DMS53 treated with DMSO at 0.1 percent for 48 hours (cell line): ENCODE measurements around the gene GLE1.

Experiments used
- DNase-seq: peaks from one replicate; lab custom pipeline; 2025; ENCODE audit not compliant: unreplicated experiment; lab: John Stamatoyannopoulos, UW

GLE1 gene, protein sequence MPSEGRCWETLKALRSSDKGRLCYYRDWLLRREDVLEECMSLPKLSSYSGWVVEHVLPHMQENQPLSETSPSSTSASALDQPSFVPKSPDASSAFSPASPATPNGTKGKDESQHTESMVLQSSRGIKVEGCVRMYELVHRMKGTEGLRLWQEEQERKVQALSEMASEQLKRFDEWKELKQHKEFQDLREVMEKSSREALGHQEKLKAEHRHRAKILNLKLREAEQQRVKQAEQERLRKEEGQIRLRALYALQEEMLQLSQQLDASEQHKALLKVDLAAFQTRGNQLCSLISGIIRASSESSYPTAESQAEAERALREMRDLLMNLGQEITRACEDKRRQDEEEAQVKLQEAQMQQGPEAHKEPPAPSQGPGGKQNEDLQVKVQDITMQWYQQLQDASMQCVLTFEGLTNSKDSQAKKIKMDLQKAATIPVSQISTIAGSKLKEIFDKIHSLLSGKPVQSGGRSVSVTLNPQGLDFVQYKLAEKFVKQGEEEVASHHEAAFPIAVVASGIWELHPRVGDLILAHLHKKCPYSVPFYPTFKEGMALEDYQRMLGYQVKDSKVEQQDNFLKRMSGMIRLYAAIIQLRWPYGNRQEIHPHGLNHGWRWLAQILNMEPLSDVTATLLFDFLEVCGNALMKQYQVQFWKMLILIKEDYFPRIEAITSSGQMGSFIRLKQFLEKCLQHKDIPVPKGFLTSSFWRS

DNA sequence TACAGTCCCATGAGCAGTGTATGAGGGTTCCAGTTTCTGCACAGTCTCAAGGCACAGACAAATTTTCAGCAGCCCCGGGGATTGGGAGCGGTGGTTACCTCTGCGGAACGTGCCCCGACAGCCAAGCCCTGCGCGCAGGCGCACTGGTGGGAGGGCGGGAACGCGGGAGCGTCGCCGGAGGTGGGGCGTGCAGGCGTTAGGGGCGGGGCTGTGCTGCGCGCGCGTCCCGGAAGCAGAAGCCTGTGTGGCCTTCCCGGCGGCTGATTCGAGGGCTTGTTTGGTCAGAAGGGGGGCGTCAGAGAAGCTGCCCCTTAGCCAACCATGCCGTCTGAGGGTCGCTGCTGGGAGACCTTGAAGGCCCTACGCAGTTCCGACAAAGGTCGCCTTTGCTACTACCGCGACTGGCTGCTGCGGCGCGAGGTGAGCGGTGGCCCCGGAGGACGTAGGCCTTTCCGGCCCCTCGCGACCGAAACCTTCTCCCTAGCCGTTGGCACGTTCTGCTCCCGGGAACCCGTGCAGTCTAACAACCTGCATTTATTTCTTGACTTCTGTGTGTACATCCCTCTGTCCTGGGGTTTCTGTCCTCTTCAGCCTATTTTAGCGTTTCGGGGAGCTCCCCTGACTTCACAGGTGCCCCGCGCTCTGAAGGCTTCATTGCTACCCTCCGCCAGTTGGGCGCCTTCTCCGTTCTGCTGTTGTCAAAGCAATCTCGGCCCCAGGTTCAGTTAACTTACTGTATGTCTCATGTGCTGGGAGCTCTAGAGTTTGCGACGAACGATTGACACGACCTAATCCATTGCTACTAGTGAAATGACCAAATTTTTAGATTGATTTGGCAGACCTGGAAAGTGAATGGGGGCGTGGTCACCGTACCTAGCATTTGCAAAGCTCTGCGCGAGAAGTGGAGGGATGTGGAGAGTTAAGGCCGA lies at the start of gene GLE1:
Gene GLE1 (plus strand): TSS at position 235 of the 929 bp plus-strand sequence. CDS start 87 bp downstream, at position 322.
- DNase-seq: peak; percentile 79

GRCh38 chr9:128454991-128455390 lies 49.5 kb upstream of the GLE1 start:
- DNase-seq: peak; percentile 17

GRCh38 chr9:128455849-128456612 lies 48.5 kb upstream of the GLE1 start, which contains the start of gene ODF2:
Gene ODF2 (plus strand): TSS chr9:128456006. CDS start chr9:128456092, 86 bp downstream.
- DNase-seq: peak; percentile 97

DNA sequence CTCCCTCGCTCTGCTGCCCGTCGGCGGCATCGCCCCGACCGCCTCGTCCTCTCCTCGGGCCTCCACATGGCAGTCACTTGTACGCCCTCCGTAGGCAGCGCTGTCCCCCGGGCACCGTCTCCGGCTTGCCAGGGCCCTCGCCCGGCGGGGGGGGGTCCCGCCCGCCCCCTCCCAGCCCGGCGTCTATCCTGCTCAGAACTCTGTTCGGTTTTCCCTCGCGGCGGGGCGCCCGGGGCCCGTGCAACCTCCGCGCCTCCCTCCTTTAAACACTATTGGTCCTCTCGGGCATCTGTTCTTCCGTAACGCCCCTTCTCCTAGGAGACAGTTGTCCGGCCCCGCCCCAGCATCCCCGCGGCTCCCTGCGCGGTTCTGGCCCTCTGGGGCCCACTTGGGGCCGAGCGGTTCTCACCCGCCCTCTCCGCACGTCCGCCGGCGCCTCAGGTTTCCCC lies 47.9 kb upstream of the GLE1 start:
- DNase-seq: peak; percentile 62

DNA sequence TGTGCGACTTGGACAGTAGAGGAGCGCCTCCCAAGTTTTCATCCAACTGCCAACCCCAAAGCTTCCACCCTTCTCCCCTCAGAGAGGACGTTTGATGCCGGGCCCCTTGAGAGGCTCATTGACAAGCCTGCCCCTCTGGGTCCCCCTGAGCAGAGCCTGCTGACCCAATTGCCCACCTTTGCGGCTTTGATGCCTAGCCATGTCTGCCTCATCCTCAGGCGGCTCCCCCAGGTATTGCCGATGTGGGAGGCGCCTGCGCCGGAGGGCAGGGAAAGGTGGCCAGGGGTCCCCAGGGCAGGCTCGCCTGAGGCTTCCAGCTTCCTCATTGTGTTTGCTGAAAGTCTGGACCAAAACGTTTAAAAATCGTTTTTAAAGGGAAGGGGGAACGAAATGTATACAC lies 47.3 kb upstream of the GLE1 start:
- no peak for DNase-seq

DNA sequence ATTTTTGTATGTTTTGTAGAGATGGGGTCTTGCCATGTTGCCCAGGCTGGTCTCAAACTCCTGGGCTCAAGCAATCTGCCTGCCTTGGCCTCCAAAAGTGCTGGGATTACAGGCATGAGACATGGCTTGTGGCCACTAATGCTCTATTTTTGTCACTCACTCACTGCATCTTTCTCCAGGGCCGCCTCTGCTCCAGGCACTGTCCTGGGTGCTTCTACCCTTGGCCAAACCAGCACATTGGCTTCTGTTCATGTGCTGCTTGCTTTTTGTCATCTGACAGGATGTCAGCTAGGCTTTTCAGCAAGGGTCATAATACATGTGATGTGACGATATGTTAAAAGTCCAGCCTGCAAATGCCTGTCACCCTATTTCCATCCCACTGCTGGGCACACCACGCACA lies 45.5 kb upstream of the GLE1 start:
- DNase-seq: no peak

DNA sequence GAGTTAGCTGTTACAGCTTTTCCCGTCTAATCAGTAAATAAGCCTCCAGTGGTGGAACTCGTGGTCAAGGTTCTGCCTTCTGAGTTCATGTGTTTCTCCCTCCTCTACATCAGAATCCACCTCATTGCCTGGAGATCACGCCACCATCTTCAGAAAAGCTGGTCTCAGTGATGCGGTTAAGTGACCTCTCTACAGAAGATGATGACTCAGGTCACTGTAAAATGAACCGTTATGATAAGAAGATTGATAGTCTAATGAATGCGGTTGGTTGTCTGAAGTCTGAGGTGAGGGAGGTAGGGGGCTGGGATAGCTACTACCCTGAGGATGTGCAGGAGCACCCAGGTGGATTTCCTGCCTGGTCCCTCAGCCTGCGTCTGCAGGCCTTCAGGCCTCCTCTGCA lies 35.4 kb upstream of the GLE1 start:
- no peak for DNase-seq

DNA sequence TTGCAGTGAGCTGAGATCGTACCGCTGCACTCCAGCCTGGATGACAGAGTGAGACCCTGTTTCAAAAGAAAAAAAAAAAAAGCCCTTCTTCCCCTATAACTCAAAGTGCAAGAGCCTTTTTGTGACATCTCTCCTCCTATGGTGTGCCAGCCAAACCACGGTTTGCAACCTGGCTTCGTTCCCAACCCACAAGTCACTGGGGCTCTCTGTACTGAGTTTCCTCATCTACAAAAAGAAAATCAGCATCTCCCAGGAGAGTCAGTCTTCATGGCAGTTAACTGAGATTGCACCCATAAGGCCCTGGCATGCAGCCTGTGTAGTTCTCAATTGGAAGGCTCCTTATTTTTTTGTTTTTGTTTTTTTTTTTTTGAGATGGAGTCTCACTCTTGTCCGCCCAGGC lies 34.0 kb upstream of the GLE1 start:
- no peak for DNase-seq

- no peak for DNase-seq
Observed at GRCh38 chr9:128473104-128473503, 31.4 kb upstream of the GLE1 start.

- DNase-seq: no peak
Observed at GRCh38 chr9:128475867-128476266, 28.7 kb upstream of the GLE1 start.

DNA sequence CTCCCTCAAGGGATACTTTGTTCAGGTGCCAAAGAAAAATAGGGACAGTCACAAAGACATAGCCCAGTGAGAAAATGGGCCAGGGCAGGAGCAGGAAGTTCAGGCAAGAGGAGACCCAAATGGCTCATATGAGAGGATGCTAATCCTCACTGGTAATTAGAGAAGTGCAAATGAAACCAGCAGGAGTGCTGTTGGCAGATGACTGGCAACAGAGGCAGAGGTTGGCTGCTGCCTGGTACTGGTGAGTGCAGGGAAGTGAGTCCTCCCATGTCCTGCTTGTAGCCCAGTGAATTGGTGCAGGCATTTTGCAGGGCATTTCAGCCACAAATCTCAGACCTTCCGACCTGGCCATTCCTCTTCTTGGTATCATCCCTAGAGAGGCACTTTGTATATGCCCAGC lies 25.3 kb upstream of the GLE1 start:
- DNase-seq: no peak

DNA sequence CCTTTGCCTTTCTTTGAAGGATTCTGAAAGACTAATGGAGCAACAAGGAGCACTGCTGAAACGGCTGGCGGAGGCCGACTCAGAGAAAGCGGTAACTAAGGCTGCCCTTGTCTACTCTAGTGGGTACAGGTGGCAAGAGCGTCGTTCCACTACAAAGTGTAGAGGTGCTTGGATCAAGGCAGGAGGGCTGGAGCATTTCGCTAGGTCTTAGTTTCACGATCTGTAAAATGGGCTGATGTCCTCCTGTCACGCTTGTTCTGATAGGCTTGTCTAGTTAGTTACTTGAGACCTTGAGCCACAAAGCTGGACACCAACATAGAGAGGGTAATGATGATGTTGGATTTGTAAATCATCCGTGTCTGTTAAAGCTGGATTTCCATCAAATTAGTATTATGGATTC lies 23.0 kb upstream of the GLE1 start:
- no peak for DNase-seq

GRCh38 chr9:128482186-128482585 lies 22.3 kb upstream of the GLE1 start:
- no peak for DNase-seq

DNA sequence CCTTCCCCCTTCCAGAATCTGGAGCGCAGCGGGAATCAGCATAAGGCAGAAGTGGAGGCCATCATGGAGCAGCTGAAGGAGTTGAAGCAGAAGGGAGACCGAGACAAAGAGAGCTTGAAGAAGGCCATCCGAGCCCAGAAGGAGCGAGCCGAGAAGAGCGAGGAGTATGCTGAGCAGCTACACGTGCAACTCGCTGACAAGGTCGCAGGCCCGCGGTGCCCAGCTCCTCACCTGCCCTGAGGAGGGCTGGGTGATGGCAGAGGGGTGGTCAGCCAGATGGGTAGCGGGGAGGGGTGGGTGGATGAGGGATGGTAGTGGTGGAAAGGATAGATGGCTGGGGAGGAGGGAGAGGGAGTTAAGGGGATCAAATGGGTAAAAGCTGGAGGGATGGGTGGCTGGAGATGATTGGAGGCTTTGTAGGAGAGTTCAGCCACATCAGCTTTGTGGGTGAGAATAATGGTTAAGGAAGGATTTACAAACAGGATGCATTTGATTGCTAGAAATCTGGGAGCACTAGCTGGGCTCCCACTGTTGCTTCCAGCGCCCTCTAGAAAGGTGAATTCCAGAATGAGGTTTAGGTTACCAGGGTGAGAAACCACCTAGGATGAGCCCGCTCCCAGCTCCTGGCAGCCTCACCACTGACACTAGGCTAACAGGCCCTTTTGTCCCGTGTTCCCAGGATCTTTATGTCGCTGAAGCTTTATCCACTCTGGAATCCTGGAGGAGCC lies 19.7 kb upstream of the GLE1 start:
- DNase-seq: no peak

DNA sequence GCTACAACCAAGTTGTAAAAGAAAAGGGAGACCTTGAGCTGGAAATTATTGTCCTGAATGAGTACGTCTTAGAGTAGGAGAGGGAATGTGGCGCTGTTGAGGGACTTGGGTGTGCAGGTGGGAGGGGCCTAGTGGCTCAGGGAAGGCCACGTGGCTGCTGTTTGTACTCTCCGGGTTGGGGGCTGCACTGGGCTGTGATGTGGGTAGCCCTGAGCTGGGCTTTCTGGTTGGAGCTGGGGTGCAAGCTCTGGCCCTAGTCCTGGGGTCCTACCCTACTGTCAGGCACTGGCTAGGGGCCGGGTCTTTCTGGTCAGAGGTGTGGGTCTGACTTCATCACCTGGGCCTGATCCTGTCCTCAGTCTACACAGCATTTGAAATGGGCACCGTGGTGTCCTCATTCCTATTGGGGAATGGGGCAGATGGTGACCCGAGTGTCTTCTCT lies 19.1 kb upstream of the GLE1 start:
- DNase-seq: no peak

DNA sequence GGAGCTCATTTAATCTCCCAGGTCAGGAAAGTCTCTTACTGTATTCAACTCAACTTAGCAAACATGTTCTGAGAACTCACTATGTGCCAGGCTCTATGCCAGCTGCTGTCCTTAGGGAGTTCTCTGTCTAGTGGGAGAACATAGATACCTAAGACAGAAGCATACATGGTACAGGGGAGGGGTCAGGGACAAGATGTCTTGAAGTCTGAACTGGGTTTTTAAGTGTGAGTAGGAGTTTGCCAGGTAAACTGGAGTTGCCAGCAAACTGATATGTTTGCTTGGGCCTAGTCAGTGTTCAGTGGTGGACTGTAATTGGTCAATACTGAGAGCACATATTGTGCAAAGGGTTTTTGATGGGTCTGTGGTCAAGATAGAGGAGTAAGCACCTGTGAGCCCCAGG lies 18.3 kb upstream of the GLE1 start:
- no peak for DNase-seq

- no peak for DNase-seq
Observed at GRCh38 chr9:128493424-128493823, 11.1 kb upstream of the GLE1 start.

GRCh38 chr9:128494108-128494745 lies 10.3 kb upstream of the GLE1 start:
- no peak for DNase-seq

- DNase-seq: no peak
Observed at GRCh38 chr9:128494746-128495129, 9.8 kb upstream of the GLE1 start.
